ENCODE measurements around the gene KIF7. TPM values are rescaled to one million over a fixed set of nuclear protein-coding genes. Genes with fewer than 3 reads are reported as not detected.

Gene KIF7
- total RNA-seq, 4 donors from 2014 or later = 6.8 to 10.1 (median 8.3) TPM

GRCh38 chr15:89648106-89649012 lies 6.9 kb downstream of the KIF7 start:
- Histone ChIP-seq H3K36me3 (no peaks in the 10 kb centered on the region), H3K9me3 (no peaks in the 10 kb centered on the region), H3K27me3 (no peaks in the 10 kb centered on the region), H3K27ac (no peak overlapping the region), H3K4me3 (replicated peaks in 1 of 3) (no peak overlapping the region), H3K4me1 (peaks cover 0 to 4% of the 10 kb centered on the region in 2 donors)
- TF ChIP-seq POLR2A (IDR thresholded peaks at IDR 0.05) = no peak
- no peak for TF ChIP-seq CTCF (IDR thresholded peaks at IDR 0.05)
- 83 to 89% methylated on average over 68 to 85 of the region's 102 CpGs for WGBS, 2 donors
- no peak for DNase-seq
- intact Hi-C loops (cut with DNase I) = loop anchor here (10.0 kb wide), 1 partner anchor 96 kb away; no protein-coding TSS in a partner anchor

DNA sequence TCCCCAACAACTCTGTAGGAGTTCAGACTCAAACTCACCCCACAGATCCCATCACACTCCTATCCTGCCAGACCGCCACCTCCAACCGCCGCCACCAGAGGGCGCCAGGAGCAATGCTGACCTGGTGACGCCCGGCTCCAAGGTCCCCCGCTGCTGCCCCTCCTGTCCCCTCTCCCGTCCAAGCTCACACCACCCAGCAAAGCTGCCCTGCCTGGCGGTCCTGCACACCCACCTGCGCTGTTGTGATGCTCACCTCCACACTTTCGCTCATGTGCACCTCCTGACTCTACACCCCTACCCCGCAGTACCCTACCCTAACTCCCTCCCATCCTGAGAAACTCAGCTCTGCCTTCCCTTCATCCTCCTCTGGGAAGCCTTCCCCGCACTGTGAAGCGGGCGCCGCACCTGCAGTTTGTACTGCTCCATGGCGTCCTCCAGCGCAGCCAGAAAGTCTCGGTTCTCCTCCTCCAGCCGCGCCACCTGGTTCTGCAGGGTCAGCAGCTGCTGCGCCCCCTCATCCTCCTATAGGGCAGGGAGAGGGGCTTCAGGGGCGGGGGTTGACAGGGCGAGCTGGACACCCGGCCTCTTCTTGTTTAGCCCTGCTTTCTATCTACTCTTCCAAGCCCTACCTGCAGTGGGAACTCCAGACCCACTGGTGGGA lies 7.9 kb downstream of the KIF7 start:
- Histone ChIP-seq H3K27ac (no peak overlapping the region), H3K36me3 (no peaks in the 10 kb centered on the region), H3K4me1 (peaks cover 0 to 4% of the 10 kb centered on the region in 2 donors), H3K4me3 (replicated peaks in 1 of 3) (no peak overlapping the region), H3K9me3 (no peaks in the 10 kb centered on the region), H3K27me3 (no peaks in the 10 kb centered on the region)
- DNase-seq = peak; percentile 78 to 80
- intact Hi-C loops (cut with DNase I) = loop anchor here (10.0 kb wide), 1 partner anchor 97 kb away; no protein-coding TSS in a partner anchor
- WGBS, 2 donors = 47 to 52% methylated on average over 25 of the region's 25 CpGs
- TF ChIP-seq CTCF (IDR thresholded peaks at IDR 0.05) (peak; percentile 61 to 84 (median 76)), POLR2A (IDR thresholded peaks at IDR 0.05) (no peak)

GRCh38 chr15:89646416-89647141 lies 8.7 kb downstream of the KIF7 start:
- Histone ChIP-seq H3K36me3 (no peaks in the 10 kb centered on the region), H3K4me1 (peaks cover 0 to 4% of the 10 kb centered on the region in 2 donors), H3K9me3 (no peaks in the 10 kb centered on the region), H3K4me3 (replicated peaks in 1 of 3) (no peak overlapping the region), H3K27ac (no peak overlapping the region), H3K27me3 (no peaks in the 10 kb centered on the region)
- intact Hi-C loops (cut with DNase I) = loop anchor here (10.0 kb wide), 1 partner anchor 98 kb away; no protein-coding TSS in a partner anchor
- no peak for DNase-seq
- TF ChIP-seq POLR2A (IDR thresholded peaks at IDR 0.05) (no peak), CTCF (IDR thresholded peaks at IDR 0.05) (no peak)
- 84 to 92% methylated on average over 16 to 18 of the region's 22 CpGs for WGBS, 2 donors

DNA sequence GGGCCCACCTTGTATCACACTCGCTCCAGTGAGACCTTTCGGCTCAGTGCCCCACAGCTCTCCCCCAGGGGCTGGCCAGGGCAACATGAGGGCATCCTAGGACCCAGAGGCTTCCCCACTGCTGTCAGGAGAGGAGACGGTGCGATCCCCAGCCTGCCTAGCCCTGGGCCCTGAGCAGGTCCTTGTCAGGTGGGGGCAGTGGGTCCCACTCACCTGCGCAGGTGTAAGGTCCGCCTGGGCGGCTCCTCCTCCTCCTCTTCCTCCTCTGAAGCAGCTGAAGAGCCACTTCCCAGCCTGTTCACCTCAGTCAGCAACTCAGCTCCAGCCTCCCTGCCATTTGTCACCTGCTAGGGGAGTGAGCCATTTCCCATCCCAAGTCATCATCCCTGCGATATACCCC lies 9.6 kb downstream of the KIF7 start:
- DNase-seq = no peak
- WGBS, 2 donors = 98 to 100% methylated on average over 6 to 8 of the region's 8 CpGs

DNA sequence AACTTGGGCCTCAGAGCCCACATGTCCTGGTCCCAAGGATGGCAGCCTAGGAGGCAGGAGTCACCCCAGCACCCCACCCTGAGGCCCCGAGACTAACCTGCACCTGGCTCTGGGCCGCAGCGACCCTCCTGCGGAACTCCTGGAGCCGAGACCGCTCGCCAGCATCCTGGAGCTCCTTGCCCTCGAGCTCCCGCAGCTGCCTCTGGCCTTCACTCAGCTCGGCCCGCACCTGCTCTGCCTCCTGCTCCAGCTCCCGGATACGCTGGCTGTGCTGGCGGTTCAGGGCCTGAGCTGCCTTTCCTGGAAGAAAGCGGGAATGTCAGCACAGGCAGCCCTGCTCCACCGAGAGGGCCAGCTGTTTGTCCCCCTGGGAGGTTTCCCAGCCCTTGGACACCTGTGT lies 13.2 kb downstream of the KIF7 start:
- no peak overlapping the region for H3K4me3 ChIP-seq (replicated peaks in 1 of 3)
- H3K27me3 ChIP-seq = no peaks in the 10 kb centered on the region
- H3K4me1 ChIP-seq = peaks cover 0 to under 1% of the 10 kb centered on the region in 2 donors
- H3K9me3 ChIP-seq = no peaks in the 10 kb centered on the region
- intact Hi-C loops (cut with DNase I) = loop anchor here (10.0 kb wide), 1 partner anchor 103 kb away; no protein-coding TSS in a partner anchor
- no peak overlapping the region for H3K27ac ChIP-seq
- H3K36me3 ChIP-seq = no peaks in the 10 kb centered on the region
- 98 to 100% methylated on average over 1 to 16 of the region's 16 CpGs for WGBS, 2 donors
- TF ChIP-seq CTCF (IDR thresholded peaks at IDR 0.05) = no peak
- TF ChIP-seq POLR2A (IDR thresholded peaks at IDR 0.05) = no peak
- no peak for DNase-seq

More for the DNA sequence above, 9.6 kb downstream of the KIF7 start:
- no peak for TF ChIP-seq POLR2A (IDR thresholded peaks at IDR 0.05)
- no peaks in the 10 kb centered on the region for H3K36me3 ChIP-seq
- no peaks in the 10 kb centered on the region for H3K9me3 ChIP-seq
- H3K4me3 ChIP-seq (replicated peaks in 1 of 3) = no peak overlapping the region
- no peak overlapping the region for H3K27ac ChIP-seq
- intact Hi-C loops (cut with DNase I) = loop anchor here (10.0 kb wide), 1 partner anchor 99 kb away; no protein-coding TSS in a partner anchor
- H3K27me3 ChIP-seq = no peaks in the 10 kb centered on the region
- H3K4me1 ChIP-seq = peaks cover 0 to 4% of the 10 kb centered on the region in 2 donors
